WERI-Rb-1 (cell line): Measurements from ENCODE around the gene TBRG4.

Experiments used
- DNase-seq: peaks from one replicate; pipeline ENCODE4 v3.0.0-alpha.2; 2020
- H3K27ac ChIP-seq: fragments of 250-450 bp; sonication (Bioruptor Pico); 2 replicates; pipeline ENCODE4 v1.5.1; 2020; ENCODE audit warnings: mild to moderate bottlenecking, moderate library complexity
- H3K27me3 ChIP-seq: fragments of 250-450 bp; sonication (Bioruptor Pico); 2 replicates; pipeline ENCODE4 v1.5.1; 2021; ENCODE audit warnings: mild to moderate bottlenecking, low read depth, moderate library complexity; ENCODE audit not compliant: insufficient read depth, severe bottlenecking
- H3K36me3 ChIP-seq: fragments of 250-450 bp; sonication (Bioruptor Pico); 2 replicates; pipeline ENCODE4 v1.5.1; 2020; ENCODE audit warnings: mild to moderate bottlenecking, moderate library complexity
- H3K4me3 ChIP-seq: 2 replicates; pipeline ENCODE4 v1.5.1; 2011; ENCODE audit warnings: low read depth, mild to moderate bottlenecking, control low read depth, low read length
- H3K9me3 ChIP-seq: fragments of 250-450 bp; sonication (Bioruptor Pico); 2 replicates; pipeline ENCODE4 v1.5.1; 2021; ENCODE audit warnings: mild to moderate bottlenecking, moderate library complexity; ENCODE audit not compliant: severe bottlenecking
- TF ChIP-seq, protein P1 (sequence below): IDR thresholded peaks from 2 replicates; pipeline ENCODE4 v1.5.1; 2011; ENCODE audit warnings: low read depth, mild to moderate bottlenecking, control low read depth, inconsistent platforms, low read length

TBRG4 gene

DNA sequence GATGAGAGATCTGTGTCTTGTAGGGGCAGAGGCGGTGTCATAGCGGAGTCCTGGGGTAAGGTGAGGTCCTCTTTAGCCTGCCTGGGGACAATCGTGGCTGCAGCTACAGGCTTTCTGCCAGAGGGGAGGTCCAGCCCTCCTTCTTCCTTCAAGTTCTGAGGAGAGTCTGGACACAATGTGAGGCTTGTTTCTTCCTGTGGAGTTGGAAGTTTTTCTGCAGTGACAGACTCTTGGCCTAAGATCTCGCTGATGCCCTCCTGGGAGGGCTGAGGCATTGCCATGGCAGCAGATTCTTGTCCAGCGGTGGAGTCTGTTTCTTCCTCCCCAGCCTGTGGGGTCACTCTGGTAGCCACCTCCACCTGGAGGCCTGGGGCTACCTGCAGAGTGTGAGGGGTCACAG, 27.2 kb downstream of the TBRG4 start:
- no peak overlapping the region for H3K4me3 ChIP-seq
- no peak for DNase-seq
- no peak overlapping the region for H3K27ac ChIP-seq

DNA sequence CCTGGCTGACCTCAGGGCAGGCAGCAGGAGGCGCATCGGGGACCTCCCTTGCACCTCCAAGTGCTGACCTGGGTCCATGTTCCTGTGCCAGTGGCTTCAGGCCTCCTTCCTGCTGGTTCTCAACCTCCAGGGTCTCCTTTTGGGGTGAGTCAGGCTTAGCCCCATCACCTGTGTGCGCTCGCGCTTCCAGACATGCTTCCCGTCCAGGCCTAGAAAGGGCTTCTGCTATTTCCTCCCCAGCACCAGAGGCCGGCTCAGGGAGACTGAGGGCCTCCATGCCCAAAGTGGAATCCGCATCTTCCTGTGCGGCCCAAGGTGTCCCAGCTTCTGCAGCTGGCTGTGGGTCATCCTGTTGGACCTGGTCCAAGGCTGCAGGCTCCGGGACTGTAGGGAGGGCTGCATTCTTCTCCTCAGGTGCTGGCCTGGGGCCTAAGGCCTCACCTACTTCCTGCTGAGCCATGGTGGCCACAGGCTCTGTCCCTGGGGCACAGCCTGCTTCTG, 28.6 kb downstream of the TBRG4 start:
- no peaks in the 10 kb centered on the region for H3K27me3 ChIP-seq
- no peak overlapping the region for H3K4me3 ChIP-seq
- TF ChIP-seq, protein P1, sequence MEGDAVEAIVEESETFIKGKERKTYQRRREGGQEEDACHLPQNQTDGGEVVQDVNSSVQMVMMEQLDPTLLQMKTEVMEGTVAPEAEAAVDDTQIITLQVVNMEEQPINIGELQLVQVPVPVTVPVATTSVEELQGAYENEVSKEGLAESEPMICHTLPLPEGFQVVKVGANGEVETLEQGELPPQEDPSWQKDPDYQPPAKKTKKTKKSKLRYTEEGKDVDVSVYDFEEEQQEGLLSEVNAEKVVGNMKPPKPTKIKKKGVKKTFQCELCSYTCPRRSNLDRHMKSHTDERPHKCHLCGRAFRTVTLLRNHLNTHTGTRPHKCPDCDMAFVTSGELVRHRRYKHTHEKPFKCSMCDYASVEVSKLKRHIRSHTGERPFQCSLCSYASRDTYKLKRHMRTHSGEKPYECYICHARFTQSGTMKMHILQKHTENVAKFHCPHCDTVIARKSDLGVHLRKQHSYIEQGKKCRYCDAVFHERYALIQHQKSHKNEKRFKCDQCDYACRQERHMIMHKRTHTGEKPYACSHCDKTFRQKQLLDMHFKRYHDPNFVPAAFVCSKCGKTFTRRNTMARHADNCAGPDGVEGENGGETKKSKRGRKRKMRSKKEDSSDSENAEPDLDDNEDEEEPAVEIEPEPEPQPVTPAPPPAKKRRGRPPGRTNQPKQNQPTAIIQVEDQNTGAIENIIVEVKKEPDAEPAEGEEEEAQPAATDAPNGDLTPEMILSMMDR, result no peak
- no peaks in the 10 kb centered on the region for H3K9me3 ChIP-seq
- no peak overlapping the region for H3K27ac ChIP-seq
- peaks cover 8% of the 10 kb centered on the region for H3K36me3 ChIP-seq
- DNase-seq, result no peak

More for the DNA sequence above, 27.2 kb downstream of the TBRG4 start:
- Histone ChIP-seq H3K27me3 (no peaks in the 10 kb centered on the region), H3K36me3 (peaks cover 8% of the 10 kb centered on the region; the same call in 1 of the 2 replicates), H3K9me3 (no peaks in the 10 kb centered on the region)
- TF ChIP-seq, protein P1, result no peak

DNA sequence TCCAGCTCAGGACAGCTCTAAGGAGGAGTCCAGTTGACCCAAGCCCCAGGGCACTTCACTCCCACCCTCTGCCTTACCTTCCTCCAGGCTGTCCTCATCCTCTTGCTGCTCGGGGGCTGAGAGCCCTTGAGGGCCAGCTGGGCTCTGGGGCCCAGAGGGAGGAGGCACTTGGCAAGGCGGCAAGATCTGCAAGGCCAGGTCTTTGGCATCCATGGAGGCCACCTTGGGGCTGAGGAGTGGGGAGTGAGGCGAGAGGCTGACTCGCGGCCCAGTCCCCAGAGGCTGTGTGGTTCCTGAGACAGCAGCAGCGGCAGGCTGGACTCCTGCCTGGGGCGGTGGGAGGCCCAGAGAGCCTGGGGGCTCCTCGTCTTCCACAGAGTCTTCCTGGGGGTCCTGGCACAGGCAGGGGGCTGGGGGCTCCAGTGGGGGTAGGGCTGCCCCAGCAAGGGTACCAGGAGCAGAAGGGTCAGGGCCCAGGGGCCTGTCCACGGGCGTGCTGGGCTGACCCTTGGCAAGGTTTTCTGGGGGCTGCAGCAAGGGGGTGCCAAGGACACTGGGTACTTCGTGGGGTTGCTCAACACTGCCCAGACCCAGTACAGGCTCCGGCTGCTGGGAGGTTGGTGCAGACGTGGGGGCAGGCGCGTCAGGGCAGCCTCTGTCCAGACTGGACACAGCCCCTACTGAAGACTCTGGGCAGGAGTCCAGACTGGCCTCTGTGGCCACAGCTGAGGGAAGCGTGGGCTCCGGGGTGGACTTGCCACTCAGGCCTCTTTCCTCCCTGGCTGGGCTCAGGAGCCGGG, 29.3 kb downstream of the TBRG4 start:
- DNase-seq, result no peak
- no peak overlapping the region for H3K27ac ChIP-seq

DNA sequence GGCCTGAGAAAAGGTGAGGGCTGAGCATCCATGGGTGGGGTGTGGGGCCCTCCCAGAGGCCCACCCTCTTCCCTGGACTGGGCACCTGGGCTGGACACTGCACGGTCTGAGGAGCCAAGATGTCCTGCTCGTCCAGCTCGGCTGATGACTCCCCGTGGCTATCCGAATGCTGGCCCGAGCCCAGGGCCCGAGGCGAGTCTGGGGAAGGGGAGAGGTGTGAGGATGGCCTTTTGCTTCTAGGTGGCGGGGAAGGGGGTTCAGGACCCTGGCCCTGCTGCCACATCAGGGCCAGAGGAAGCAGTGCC, 29.9 kb downstream of the TBRG4 start:
- TF ChIP-seq, protein P1, result no peak
- H3K27ac ChIP-seq, result no peak overlapping the region

More for the DNA sequence above, 29.3 kb downstream of the TBRG4 start:
- TF ChIP-seq, protein P1, result no peak
- H3K27me3 ChIP-seq, result no peaks in the 10 kb centered on the region
- peaks cover 8% of the 10 kb centered on the region for H3K36me3 ChIP-seq
- H3K9me3 ChIP-seq, result no peaks in the 10 kb centered on the region
- H3K4me3 ChIP-seq, result no peak overlapping the region

DNA sequence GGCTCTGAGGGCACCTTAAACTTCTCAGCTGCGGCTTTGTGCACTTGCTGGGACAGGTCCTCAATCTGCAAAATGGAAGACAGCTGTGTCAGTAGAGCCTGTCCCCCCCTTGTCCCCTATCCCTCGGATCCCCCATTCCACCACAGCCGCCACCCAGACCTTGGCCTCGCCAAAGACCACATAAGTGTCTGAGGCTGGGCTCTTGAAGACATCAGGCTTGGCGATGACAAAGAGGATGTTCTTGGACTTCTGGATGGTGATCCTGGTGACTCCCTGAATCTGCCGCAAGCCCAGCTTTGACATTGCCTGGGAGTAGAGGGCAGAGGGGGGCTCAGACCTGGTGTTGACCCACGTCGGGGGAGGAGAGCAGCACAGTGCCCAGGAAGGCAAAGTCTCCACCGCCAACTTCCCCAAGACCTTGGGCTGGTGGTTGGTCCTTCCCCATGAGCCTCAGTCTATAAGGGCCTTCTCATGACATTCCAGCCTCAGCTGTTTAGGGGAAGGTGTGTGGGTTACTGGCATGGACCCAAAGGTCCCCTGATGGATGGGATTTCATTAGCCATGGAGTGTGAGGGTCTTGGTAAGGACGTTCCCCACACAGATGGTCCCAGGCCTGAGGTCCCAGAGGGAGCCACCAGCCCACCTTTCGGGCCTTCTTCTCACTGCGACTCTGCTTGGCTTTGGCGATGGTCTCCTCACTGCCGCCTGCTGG, 30.4 kb downstream of the TBRG4 start:
- Histone ChIP-seq H3K36me3 (peaks cover 15% of the 10 kb centered on the region), H3K9me3 (no peaks in the 10 kb centered on the region), H3K4me3 (no peak overlapping the region), H3K27ac (no peak overlapping the region), H3K27me3 (no peaks in the 10 kb centered on the region)
- no peak for DNase-seq
- TF ChIP-seq, protein P1, result no peak

More for the DNA sequence above, 29.9 kb downstream of the TBRG4 start:
- Histone ChIP-seq H3K36me3 (peaks cover 11% of the 10 kb centered on the region), H3K9me3 (no peaks in the 10 kb centered on the region), H3K27me3 (no peaks in the 10 kb centered on the region), H3K4me3 (no peak overlapping the region)
- DNase-seq, result no peak
